ENCODE data around the gene SYT12. TPM values are rescaled to one million over a fixed set of nuclear protein-coding genes. Genes with fewer than 3 reads are reported as not detected.

The SYT12 gene
- total and polyA plus RNA-seq, 9 of the 15 experiments (the other 6 are each of a cell fraction or from before 2014, with no cell fraction given), result 0.03 to 0.11 (median 0.03) TPM; not detected in 4

DNA sequence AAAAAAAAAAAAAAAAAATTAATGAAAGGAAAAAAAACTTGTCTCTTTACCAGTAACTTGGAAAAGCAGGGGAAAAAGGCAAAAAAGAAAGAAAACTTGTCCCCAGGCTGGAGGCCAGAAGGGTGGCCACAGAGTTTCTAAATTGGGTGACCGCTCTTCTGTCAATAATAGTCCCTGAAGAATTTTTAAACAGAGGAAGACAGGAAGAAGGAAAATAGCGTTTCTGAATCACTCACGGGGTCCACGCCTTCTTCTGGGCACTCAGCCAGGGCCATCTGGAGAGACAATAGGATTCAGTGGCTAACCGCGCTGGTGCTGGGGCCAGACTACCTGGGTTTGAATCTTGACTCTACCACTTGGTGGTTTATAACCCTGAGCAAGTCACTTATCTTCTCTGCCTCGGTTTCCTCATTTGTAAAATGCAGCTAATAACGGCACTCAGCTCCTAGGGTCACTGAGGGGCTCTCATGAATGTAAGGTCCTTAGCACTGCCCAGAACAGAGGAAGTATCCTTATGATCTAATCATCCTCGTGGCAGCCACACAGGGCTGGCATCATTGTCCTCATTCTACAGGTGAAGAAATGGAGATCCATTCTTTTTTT, 40.9 kb upstream of the SYT12 start (continued):
- TF ChIP-seq, protein P1, sequence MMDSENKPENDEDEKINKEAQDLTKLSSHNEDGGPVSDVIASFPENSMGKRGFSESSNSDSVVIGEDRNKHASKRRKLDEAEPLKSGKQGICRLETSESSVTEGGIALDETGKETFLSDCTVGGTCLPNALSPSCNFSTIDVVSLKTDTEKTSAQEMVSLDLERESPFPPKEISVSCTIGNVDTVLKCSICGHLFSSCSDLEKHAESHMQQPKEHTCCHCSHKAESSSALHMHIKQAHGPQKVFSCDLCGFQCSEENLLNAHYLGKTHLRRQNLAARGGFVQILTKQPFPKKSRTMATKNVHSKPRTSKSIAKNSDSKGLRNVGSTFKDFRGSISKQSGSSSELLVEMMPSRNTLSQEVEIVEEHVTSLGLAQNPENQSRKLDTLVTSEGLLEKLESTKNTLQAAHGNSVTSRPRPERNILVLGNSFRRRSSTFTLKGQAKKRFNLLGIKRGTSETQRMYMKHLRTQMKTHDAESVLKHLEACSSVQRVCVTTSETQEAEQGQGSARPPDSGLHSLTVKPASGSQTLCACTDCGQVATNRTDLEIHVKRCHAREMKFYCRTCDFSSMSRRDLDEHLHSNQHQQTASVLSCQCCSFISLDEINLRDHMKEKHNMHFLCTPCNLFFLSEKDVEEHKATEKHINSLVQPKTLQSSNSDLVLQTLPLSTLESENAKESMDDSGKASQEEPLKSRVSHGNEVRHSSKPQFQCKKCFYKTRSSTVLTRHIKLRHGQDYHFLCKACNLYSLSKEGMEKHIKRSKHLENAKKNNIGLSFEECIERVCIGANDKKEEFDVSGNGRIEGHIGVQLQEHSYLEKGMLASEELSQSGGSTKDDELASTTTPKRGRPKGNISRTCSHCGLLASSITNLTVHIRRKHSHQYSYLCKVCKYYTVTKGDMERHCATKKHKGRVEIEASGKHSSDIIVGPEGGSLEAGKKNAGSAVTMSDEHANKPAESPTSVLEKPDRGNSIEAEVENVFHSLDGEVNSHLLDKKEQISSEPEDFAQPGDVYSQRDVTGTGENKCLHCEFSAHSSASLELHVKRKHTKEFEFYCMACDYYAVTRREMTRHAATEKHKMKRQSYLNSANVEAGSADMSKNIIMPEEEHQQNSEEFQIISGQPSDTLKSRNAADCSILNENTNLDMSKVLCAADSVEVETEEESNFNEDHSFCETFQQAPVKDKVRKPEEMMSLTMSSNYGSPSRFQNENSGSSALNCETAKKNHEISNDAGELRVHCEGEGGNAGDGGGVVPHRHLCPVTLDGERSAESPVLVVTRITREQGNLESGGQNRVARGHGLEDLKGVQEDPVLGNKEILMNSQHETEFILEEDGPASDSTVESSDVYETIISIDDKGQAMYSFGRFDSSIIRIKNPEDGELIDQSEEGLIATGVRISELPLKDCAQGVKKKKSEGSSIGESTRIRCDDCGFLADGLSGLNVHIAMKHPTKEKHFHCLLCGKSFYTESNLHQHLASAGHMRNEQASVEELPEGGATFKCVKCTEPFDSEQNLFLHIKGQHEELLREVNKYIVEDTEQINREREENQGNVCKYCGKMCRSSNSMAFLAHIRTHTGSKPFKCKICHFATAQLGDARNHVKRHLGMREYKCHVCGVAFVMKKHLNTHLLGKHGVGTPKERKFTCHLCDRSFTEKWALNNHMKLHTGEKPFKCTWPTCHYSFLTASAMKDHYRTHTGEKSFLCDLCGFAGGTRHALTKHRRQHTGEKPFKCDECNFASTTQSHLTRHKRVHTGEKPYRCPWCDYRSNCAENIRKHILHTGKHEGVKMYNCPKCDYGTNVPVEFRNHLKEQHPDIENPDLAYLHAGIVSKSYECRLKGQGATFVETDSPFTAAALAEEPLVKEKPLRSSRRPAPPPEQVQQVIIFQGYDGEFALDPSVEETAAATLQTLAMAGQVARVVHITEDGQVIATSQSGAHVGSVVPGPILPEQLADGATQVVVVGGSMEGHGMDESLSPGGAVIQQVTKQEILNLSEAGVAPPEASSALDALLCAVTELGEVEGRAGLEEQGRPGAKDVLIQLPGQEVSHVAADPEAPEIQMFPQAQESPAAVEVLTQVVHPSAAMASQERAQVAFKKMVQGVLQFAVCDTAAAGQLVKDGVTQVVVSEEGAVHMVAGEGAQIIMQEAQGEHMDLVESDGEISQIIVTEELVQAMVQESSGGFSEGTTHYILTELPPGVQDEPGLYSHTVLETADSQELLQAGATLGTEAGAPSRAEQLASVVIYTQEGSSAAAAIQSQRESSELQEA (IDR thresholded peaks at IDR 0.05; ENCODE audit: low read depth), result no peak
- TF ChIP-seq SLC30A9 (CRISPR knock-in tag; IDR thresholded peaks at IDR 0.05) (no peak), ZNF518B (CRISPR knock-in tag; IDR thresholded peaks at IDR 0.05) (no peak), ZBTB26 (CRISPR knock-in tag; IDR thresholded peaks at IDR 0.05) (no peak), ZFP36 (IDR thresholded peaks at IDR 0.05; ENCODE audit: low read depth, low read length, partially characterized antibody) (no peak), TRIM24 (IDR thresholded peaks at IDR 0.05) (0 out of 4 replicates have a peak, but pooled peaks of 1 of the 2 experiments have one; percentile 21), ZNF347 (CRISPR knock-in tag; IDR thresholded peaks at IDR 0.05; ENCODE audit: low read depth) (no peak), HSF4 (CRISPR knock-in tag; IDR thresholded peaks at IDR 0.05; ENCODE audit: borderline replicate concordance) (no peak)

Data from K562 (cell line).